GM12874 (cell line): ENCODE data around the gene CDKAL1.

Experiments
- CTCF ChIP-seq: IDR thresholded peaks from 2 replicates; pipeline ENCODE4 v1.5.1; 2011; ENCODE audit warnings: low read depth, mild to moderate bottlenecking, control low read depth, low read length, moderate library complexity; ENCODE audit not compliant: insufficient read depth

CDKAL1 gene

GRCh38 chr6:20856681-20857288, 322.5 kb downstream of the CDKAL1 start:
- no peak for TF ChIP-seq CTCF

GRCh38 chr6:20861481-20861880, 327.2 kb downstream of the CDKAL1 start:
- TF ChIP-seq CTCF, result no peak

- TF ChIP-seq CTCF, result no peak
These were observed 331.8 kb downstream of the CDKAL1 start for GRCh38 chr6:20866036-20866435.

GRCh38 chr6:20866935-20867703, 332.9 kb downstream of the CDKAL1 start:
- no peak for TF ChIP-seq CTCF

- TF ChIP-seq CTCF, result no peak
These were observed 334.3 kb downstream of the CDKAL1 start for GRCh38 chr6:20868397-20869096.

GRCh38 chr6:20870021-20870420, 335.8 kb downstream of the CDKAL1 start:
- TF ChIP-seq CTCF, result no peak

GRCh38 chr6:20870493-20870892, 336.2 kb downstream of the CDKAL1 start:
- no peak for TF ChIP-seq CTCF
